ENCODE results near the gene ATP2B2.

The ATP2B2 gene

GRCh38 chr3:10410383-10411002, 94.9 kb downstream of the ATP2B2 start:
- H3K4me3 ChIP-seq (ENCODE audit: low read length, poor library complexity, severe bottlenecking) = no peak overlapping the region
- H3K9ac ChIP-seq (ENCODE audit: low read depth, low read length, poor library complexity, severe bottlenecking) = no peak overlapping the region
- no peaks in the 10 kb centered on the region for H3K36me3 ChIP-seq (ENCODE audit: insufficient read depth, low read length)
- no peaks in the 10 kb centered on the region for H3F3A ChIP-seq (ENCODE audit: low read depth)
- H2AFZ ChIP-seq (ENCODE audit: low read length) = no peak overlapping the region
- H3K27me3 ChIP-seq (ENCODE audit: insufficient read depth, low read length, poor library complexity, severe bottlenecking) = no peaks in the 10 kb centered on the region
- H3K4me1 ChIP-seq (ENCODE audit: insufficient read depth, low read length, poor library complexity, severe bottlenecking) = no peaks in the 10 kb centered on the region
- no peaks in the 10 kb centered on the region for H3K9me3 ChIP-seq (ENCODE audit: insufficient read depth, low read depth, low read length)
- H3K9me2 ChIP-seq (replicated peaks; ENCODE audit: low read depth, low read length) = no peaks in the 10 kb centered on the region
- no peaks in the 10 kb centered on the region for H4K20me1 ChIP-seq (ENCODE audit: insufficient read depth, low read length, poor library complexity, severe bottlenecking)
- no peaks in the 10 kb centered on the region for H3K79me2 ChIP-seq (ENCODE audit: insufficient read depth, low read length)
- no peak for TF ChIP-seq CTCF (conservative IDR thresholded peaks at IDR 0.05; ENCODE audit: low read length)
- no peak for TF ChIP-seq EZH2phosphoT487 (IDR thresholded peaks at IDR 0.05; ENCODE audit: borderline replicate concordance)
- H3K4me2 ChIP-seq (ENCODE audit: low read depth, low read length, poor library complexity, severe bottlenecking) = no peak overlapping the region

- no peaks in the 10 kb centered on the region for H3K9me3 ChIP-seq (ENCODE audit: insufficient read depth, low read depth, low read length)
- H3F3A ChIP-seq (ENCODE audit: low read depth) = no peaks in the 10 kb centered on the region
- TF ChIP-seq CTCF (conservative IDR thresholded peaks at IDR 0.05; ENCODE audit: low read length) = no peak
- TF ChIP-seq EZH2phosphoT487 (IDR thresholded peaks at IDR 0.05; ENCODE audit: borderline replicate concordance) = no peak
- H3K4me2 ChIP-seq (ENCODE audit: low read depth, low read length, poor library complexity, severe bottlenecking) = no peak overlapping the region
- no peak overlapping the region for H3K9ac ChIP-seq (ENCODE audit: low read depth, low read length, poor library complexity, severe bottlenecking)
- H3K4me1 ChIP-seq (ENCODE audit: insufficient read depth, low read length, poor library complexity, severe bottlenecking) = no peaks in the 10 kb centered on the region
- H3K36me3 ChIP-seq (ENCODE audit: insufficient read depth, low read length) = no peaks in the 10 kb centered on the region
- no peaks in the 10 kb centered on the region for H3K9me2 ChIP-seq (replicated peaks; ENCODE audit: low read depth, low read length)
- no peaks in the 10 kb centered on the region for H3K27me3 ChIP-seq (ENCODE audit: insufficient read depth, low read length, poor library complexity, severe bottlenecking)
- no peaks in the 10 kb centered on the region for H4K20me1 ChIP-seq (ENCODE audit: insufficient read depth, low read length, poor library complexity, severe bottlenecking)
- H3K79me2 ChIP-seq (ENCODE audit: insufficient read depth, low read length) = no peaks in the 10 kb centered on the region
- no peak overlapping the region for H2AFZ ChIP-seq (ENCODE audit: low read length)
- H3K4me3 ChIP-seq (ENCODE audit: low read length, poor library complexity, severe bottlenecking) = no peak overlapping the region
Observed at GRCh38 chr3:10408680-10409079, 96.7 kb downstream of the ATP2B2 start.

- Histone ChIP-seq H4K20me1 (ENCODE audit: insufficient read depth, low read length, poor library complexity, severe bottlenecking) (no peaks in the 10 kb centered on the region), H3K4me2 (ENCODE audit: low read depth, low read length, poor library complexity, severe bottlenecking) (no peak overlapping the region), H3K9ac (ENCODE audit: low read depth, low read length, poor library complexity, severe bottlenecking) (no peak overlapping the region), H2AFZ (ENCODE audit: low read length) (no peak overlapping the region), H3F3A (ENCODE audit: low read depth) (no peaks in the 10 kb centered on the region), H3K36me3 (ENCODE audit: insufficient read depth, low read length) (no peaks in the 10 kb centered on the region), H3K9me2 (replicated peaks; ENCODE audit: low read depth, low read length) (no peaks in the 10 kb centered on the region), H3K9me3 (ENCODE audit: insufficient read depth, low read depth, low read length) (no peaks in the 10 kb centered on the region), H3K79me2 (ENCODE audit: insufficient read depth, low read length) (no peaks in the 10 kb centered on the region), H3K27me3 (ENCODE audit: insufficient read depth, low read length, poor library complexity, severe bottlenecking) (no peaks in the 10 kb centered on the region), H3K4me1 (ENCODE audit: insufficient read depth, low read length, poor library complexity, severe bottlenecking) (no peaks in the 10 kb centered on the region), H3K4me3 (ENCODE audit: low read length, poor library complexity, severe bottlenecking) (no peak overlapping the region)
- no peak for TF ChIP-seq CTCF (conservative IDR thresholded peaks at IDR 0.05; ENCODE audit: low read length)
- TF ChIP-seq EZH2phosphoT487 (IDR thresholded peaks at IDR 0.05; ENCODE audit: borderline replicate concordance) = no peak
Observed at GRCh38 chr3:10407361-10407760, 98.0 kb downstream of the ATP2B2 start.

Measured in Loucy (cell line).